ENCODE results near the gene TOX2. TPM values are rescaled to one million over a fixed set of nuclear protein-coding genes. Genes with fewer than 3 reads are reported as not detected.

The TOX2 gene
- total RNA-seq, 2 experiments from 2014 or later = 1.6 to 3.0 TPM

- DNase-seq = peak; percentile 70
- Mint-ChIP-seq H3K4me3 (no peak overlapping the region), H3K27ac (no peak overlapping the region), H3K9me3 (ENCODE audit: low read depth) (peaks cover 2% of the 10 kb centered on the region), H3K4me1 (peaks cover 3% of the 10 kb centered on the region), H3K27me3 (no peaks in the 10 kb centered on the region), H3K36me3 (ENCODE audit: low read depth) (no peaks in the 10 kb centered on the region)
- intact Hi-C loops (cut with DNase I, micrococcal nuclease) = loop anchor here (1.0 kb wide), 1 partner anchor 24 kb away; no protein-coding TSS in a partner anchor
- ChIA-PET POLR2A (no interaction called here), CTCF (interaction anchor here (0.6 to 2.2 kb wide), 11 partner anchors 13 to 286 kb away, joined by 3 to 8 read pairs (median 3); no protein-coding TSS in a partner anchor)
- ATAC-seq = peak; percentile 81
Observed at GRCh38 chr20:44056010-44056698, 141.5 kb downstream of the TOX2 start.

GRCh38 chr20:44057698-44058675, 143.3 kb downstream of the TOX2 start:
- Mint-ChIP-seq H3K4me3 (no peak overlapping the region), H3K9me3 (ENCODE audit: low read depth) (peaks cover 2% of the 10 kb centered on the region), H3K36me3 (ENCODE audit: low read depth) (no peaks in the 10 kb centered on the region), H3K4me1 (peaks cover 3% of the 10 kb centered on the region), H3K27ac (no peak overlapping the region), H3K27me3 (no peaks in the 10 kb centered on the region)
- DNase-seq = no peak
- POLR2A ChIA-PET = no interaction called here
- no peak for ATAC-seq
- CTCF ChIA-PET = interaction anchor here (0.5 to 2.2 kb wide), 8 partner anchors 12 to 310 kb away, joined by 3 to 8 read pairs (median 4); no protein-coding TSS in a partner anchor
- intact Hi-C loops (cut with DNase I, micrococcal nuclease) = no loop called here

- no peak overlapping the region for H3K27ac Mint-ChIP-seq
- no peak for ATAC-seq
- H3K36me3 Mint-ChIP-seq (ENCODE audit: low read depth) = no peaks in the 10 kb centered on the region
- no peak overlapping the region for H3K4me3 Mint-ChIP-seq
- DNase-seq = no peak
- POLR2A ChIA-PET = no interaction called here
- CTCF ChIA-PET = interaction anchor here (0.7 kb wide), 1 partner anchor 222 kb away, joined by 3 read pairs; no protein-coding TSS in a partner anchor
- peaks cover 28% of the 10 kb centered on the region for H3K4me1 Mint-ChIP-seq
- no peaks in the 10 kb centered on the region for H3K9me3 Mint-ChIP-seq (ENCODE audit: low read depth)
- intact Hi-C loops (cut with DNase I, micrococcal nuclease) = no loop called here
- no peaks in the 10 kb centered on the region for H3K27me3 Mint-ChIP-seq
Observed at GRCh38 chr20:44064501-44065400, 150.1 kb downstream of the TOX2 start.

- DNase-seq (no peak), ATAC-seq (no peak)
- ChIA-PET POLR2A (no interaction called here), CTCF (interaction anchor here (0.5 to 0.7 kb wide), 2 partner anchors 223 to 318 kb away, joined by 3 read pairs; no protein-coding TSS in a partner anchor)
- H3K27me3 Mint-ChIP-seq = no peaks in the 10 kb centered on the region
- H3K27ac Mint-ChIP-seq = no peak overlapping the region
- peaks cover 35% of the 10 kb centered on the region for H3K4me1 Mint-ChIP-seq
- H3K4me3 Mint-ChIP-seq = no peak overlapping the region
- H3K9me3 Mint-ChIP-seq (ENCODE audit: low read depth) = no peaks in the 10 kb centered on the region
- no peaks in the 10 kb centered on the region for H3K36me3 Mint-ChIP-seq (ENCODE audit: low read depth)
- intact Hi-C loops (cut with DNase I, micrococcal nuclease) = no loop called here
Observed at GRCh38 chr20:44065401-44066340, 151.0 kb downstream of the TOX2 start.

- Mint-ChIP-seq H3K4me3 (no peak overlapping the region), H3K4me1 (peaks cover 47% of the 10 kb centered on the region), H3K27me3 (no peaks in the 10 kb centered on the region), H3K36me3 (ENCODE audit: low read depth) (no peaks in the 10 kb centered on the region), H3K27ac (no peak overlapping the region), H3K9me3 (ENCODE audit: low read depth) (no peaks in the 10 kb centered on the region)
- ChIA-PET POLR2A (interaction anchor here (0.6 kb wide), 1 partner anchor 316 kb away, joined by 3 read pairs; no protein-coding TSS in a partner anchor), CTCF (interaction anchor here (0.6 kb wide), 1 partner anchor 380 kb away, joined by 3 read pairs; no protein-coding TSS in a partner anchor)
- intact Hi-C loops (cut with DNase I, micrococcal nuclease) = no loop called here
- no peak for DNase-seq
- no peak for ATAC-seq
Observed at GRCh38 chr20:44066645-44067606, 152.3 kb downstream of the TOX2 start.

GRCh38 chr20:44067650-44068081, 153.0 kb downstream of the TOX2 start:
- DNase-seq (no peak), ATAC-seq (no peak)
- no peaks in the 10 kb centered on the region for H3K36me3 Mint-ChIP-seq (ENCODE audit: low read depth)
- intact Hi-C loops (cut with DNase I, micrococcal nuclease) = loop anchor here (2.0 kb wide), 2 partner anchors 113 to 317 kb away; no protein-coding TSS in a partner anchor
- no peak overlapping the region for H3K27ac Mint-ChIP-seq
- POLR2A ChIA-PET = no interaction called here
- peaks cover 52% of the 10 kb centered on the region for H3K4me1 Mint-ChIP-seq
- H3K4me3 Mint-ChIP-seq = no peak overlapping the region
- CTCF ChIA-PET = interaction anchor here (0.7 kb wide), 1 partner anchor 13 kb away, joined by 5 read pairs; no protein-coding TSS in a partner anchor
- no peaks in the 10 kb centered on the region for H3K9me3 Mint-ChIP-seq (ENCODE audit: low read depth)
- H3K27me3 Mint-ChIP-seq = no peaks in the 10 kb centered on the region

GRCh38 chr20:44068316-44069201, 153.9 kb downstream of the TOX2 start:
- ATAC-seq (peak; percentile 10), DNase-seq (peak; percentile 24)
- Mint-ChIP-seq H3K4me3 (peak overlapping the region; percentile 61), H3K27me3 (no peaks in the 10 kb centered on the region), H3K4me1 (peaks cover 60% of the 10 kb centered on the region), H3K27ac (peak overlapping the region; percentile 94), H3K36me3 (ENCODE audit: low read depth) (no peaks in the 10 kb centered on the region), H3K9me3 (ENCODE audit: low read depth) (no peaks in the 10 kb centered on the region)
- intact Hi-C loops (cut with DNase I, micrococcal nuclease) = loop anchor here (2.0 kb wide), 2 partner anchors 114 to 318 kb away; no protein-coding TSS in a partner anchor
- CTCF ChIA-PET = interaction anchor here (0.5 to 1.7 kb wide), 8 partner anchors 10 to 320 kb away, joined by 3 to 6 read pairs (median 4); no protein-coding TSS in a partner anchor
- POLR2A ChIA-PET = interaction anchor here (0.7 to 1.4 kb wide), 2 partner anchors 317 to 346 kb away, joined by 4 read pairs; no protein-coding TSS in a partner anchor

- ATAC-seq = peak; percentile 70
- Mint-ChIP-seq H3K36me3 (ENCODE audit: low read depth) (no peaks in the 10 kb centered on the region), H3K4me3 (peak overlapping the region; percentile 61), H3K27me3 (no peaks in the 10 kb centered on the region), H3K27ac (peak overlapping the region; percentile 94), H3K4me1 (peaks cover 68% of the 10 kb centered on the region), H3K9me3 (ENCODE audit: low read depth) (no peaks in the 10 kb centered on the region)
- ChIA-PET CTCF (interaction anchor here (0.6 to 1.7 kb wide), 9 partner anchors 9 to 321 kb away, joined by 3 to 6 read pairs (median 3); no protein-coding TSS in a partner anchor), POLR2A (interaction anchor here (0.7 to 1.4 kb wide), 2 partner anchors 318 to 347 kb away, joined by 4 read pairs; no protein-coding TSS in a partner anchor)
- peak; percentile 74 for DNase-seq
- intact Hi-C loops (cut with DNase I, micrococcal nuclease) = loop anchor here (2.0 kb wide), 2 partner anchors 115 to 319 kb away; no protein-coding TSS in a partner anchor
Observed at GRCh38 chr20:44069203-44070011, 154.8 kb downstream of the TOX2 start.
